Right lobe of liver (tissue), 6 donors: ENCODE measurements around the gene CDH13. TPM values are rescaled to one million over a fixed set of nuclear protein-coding genes. Genes with fewer than 3 reads are reported as not detected.

Experiments used
- ATAC-seq, 4 donors: fragments of 200-7000 bp; cut with Tn5 transposase; one replicate each; pipeline ENCODE4 v1.9.1; 2020; ENCODE audit warnings: mild to moderate bottlenecking in 4 of 4, moderate library complexity in 4 of 4
- DNase-seq, 3 donors: peaks; one replicate each; pipeline ENCODE4 v3.0.0-alpha.2; 2020
- H3K27ac ChIP-seq, 3 donors: fragments of 200-600 bp; one replicate each; pipeline ENCODE4 v1.8.0; 2022
- H3K27me3 ChIP-seq, 2 donors: fragments of 200-600 bp; one replicate each; pipeline ENCODE4 v1.8.0; 2022
- H3K36me3 ChIP-seq, 4 donors: fragments of 200-600 bp; sonication (generic) in 1 of 4; one replicate each; pipeline versions ENCODE4 v1.5.1 to v1.8.0; 2017 to 2022; ENCODE audit warnings: control low read depth in 1 of 4
- H3K4me1 ChIP-seq, 4 donors: fragments of 200-600 bp; sonication (generic) in 1 of 4; one replicate each; pipeline versions ENCODE4 v1.5.1 to v1.8.0; 2017 to 2022; ENCODE audit warnings: control low read depth in 1 of 4
- H3K4me3 ChIP-seq, 3 donors: fragments of 200-600 bp; one replicate each; pipeline ENCODE4 v1.8.0; 2022
- H3K9me3 ChIP-seq, 4 donors: fragments of 200-600 bp; sonication (generic) in 1 of 4; one replicate each; pipeline versions ENCODE4 v1.5.1 to v1.8.0; 2017 to 2022; ENCODE audit warnings: control low read depth in 1 of 4
- POLR2A ChIP-seq: fragments of 450-650 bp; IDR thresholded peaks from one replicate; pipeline ENCODE4 v1.6.1; 2017; ENCODE audit warnings: antibody characterized with exemption, mild to moderate bottlenecking
- WGBS: methylation state at CpG from one replicate; pipeline ENCODE4 v1.1.6; 2018; ENCODE audit warnings: low coverage, low lambda C conversion rate; ENCODE audit not compliant: insufficient coverage; ENCODE audit errors: missing lambda C conversion rate; 5-methylcytosine and 5-hydroxymethylcytosine counted together
- intact Hi-C, 2 donors: fragments of 100-400 bp; cut with DNase I; formaldehyde crosslinking; loops; one replicate each; pipeline versions ENCODE4 v1.11.2 to v1.14.1; 2022
- total RNA-seq, 6 experiments: library from RNA; depleted of rRNA in 2 of 6; stranded (reverse); fragments of >200 nt in 2 of 6; fragmentation: NEBNext Ultra II Directional in 3 of 6; extraction: Animal tissue kit (Norgen Biotek cat#: 25700) in 3 of 6; gene quantifications; one replicate each; pipeline versions ENCODE4 v1.1.0 to v1.2.4, GENCODE V29; 2016 to 2023
- TF ChIP-seq, protein P1 (sequence below), 4 donors: fragments of 200-600 bp in 3 of 4; fragments of 450-650 bp in 1 of 4; IDR thresholded peaks; one replicate each; pipeline versions ENCODE4 v1.5.1 to v1.8.0; 2016 to 2022; ENCODE audit warnings: antibody characterized with exemption in 4 of 4, mild to moderate bottlenecking in 2 of 4
- donor health status: DM: no; HTN: yes; CAD: no.
- donor health status: DM: no; HTN: no; CAD: no.
- donor health status: DM: no; HTN: no; CAD: no.
- donor health status: DM: no; HTN: yes; CAD: no.
- donor health status: DM: no; HTN: yes; CAD: no.

CDH13 gene
- total RNA-seq, 6 experiments from 2014 or later = 0.13 to 4.6 (median 0.49) TPM

DNA sequence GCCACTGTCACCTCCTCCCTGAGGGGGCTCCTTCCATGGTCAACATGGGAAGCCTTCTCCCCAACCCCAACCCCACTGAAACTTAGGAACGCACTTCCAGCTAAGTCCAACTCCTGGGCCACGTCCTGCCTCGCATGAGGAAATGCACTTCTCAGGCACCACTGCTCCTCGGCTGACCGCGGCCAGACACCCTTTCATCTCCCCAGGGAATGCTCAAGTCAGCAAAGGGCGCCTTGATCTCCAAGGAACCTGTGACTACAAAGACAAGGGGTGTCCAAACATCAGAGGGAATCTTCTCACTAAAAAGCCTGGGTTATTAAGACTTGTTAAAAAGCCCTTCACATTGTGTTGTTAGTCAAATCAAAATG lies 1056.1 kb downstream of the CDH13 start:
- no peak overlapping the region for H3K27ac ChIP-seq
- no peaks in the 10 kb centered on the region for H3K36me3 ChIP-seq
- no peaks in the 10 kb centered on the region for H3K9me3 ChIP-seq
- ATAC-seq (no peak), DNase-seq (no peak)
- no peaks in the 10 kb centered on the region for H3K4me1 ChIP-seq
- intact Hi-C loops = no loop called here
- 28% methylated on average over 7 of the region's 7 CpGs for WGBS
- H3K27me3 ChIP-seq = no peaks in the 10 kb centered on the region
- TF ChIP-seq, protein P1, sequence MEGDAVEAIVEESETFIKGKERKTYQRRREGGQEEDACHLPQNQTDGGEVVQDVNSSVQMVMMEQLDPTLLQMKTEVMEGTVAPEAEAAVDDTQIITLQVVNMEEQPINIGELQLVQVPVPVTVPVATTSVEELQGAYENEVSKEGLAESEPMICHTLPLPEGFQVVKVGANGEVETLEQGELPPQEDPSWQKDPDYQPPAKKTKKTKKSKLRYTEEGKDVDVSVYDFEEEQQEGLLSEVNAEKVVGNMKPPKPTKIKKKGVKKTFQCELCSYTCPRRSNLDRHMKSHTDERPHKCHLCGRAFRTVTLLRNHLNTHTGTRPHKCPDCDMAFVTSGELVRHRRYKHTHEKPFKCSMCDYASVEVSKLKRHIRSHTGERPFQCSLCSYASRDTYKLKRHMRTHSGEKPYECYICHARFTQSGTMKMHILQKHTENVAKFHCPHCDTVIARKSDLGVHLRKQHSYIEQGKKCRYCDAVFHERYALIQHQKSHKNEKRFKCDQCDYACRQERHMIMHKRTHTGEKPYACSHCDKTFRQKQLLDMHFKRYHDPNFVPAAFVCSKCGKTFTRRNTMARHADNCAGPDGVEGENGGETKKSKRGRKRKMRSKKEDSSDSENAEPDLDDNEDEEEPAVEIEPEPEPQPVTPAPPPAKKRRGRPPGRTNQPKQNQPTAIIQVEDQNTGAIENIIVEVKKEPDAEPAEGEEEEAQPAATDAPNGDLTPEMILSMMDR (IDR thresholded peaks at IDR 0.05) = no peak
- no peak overlapping the region for H3K4me3 ChIP-seq

DNA sequence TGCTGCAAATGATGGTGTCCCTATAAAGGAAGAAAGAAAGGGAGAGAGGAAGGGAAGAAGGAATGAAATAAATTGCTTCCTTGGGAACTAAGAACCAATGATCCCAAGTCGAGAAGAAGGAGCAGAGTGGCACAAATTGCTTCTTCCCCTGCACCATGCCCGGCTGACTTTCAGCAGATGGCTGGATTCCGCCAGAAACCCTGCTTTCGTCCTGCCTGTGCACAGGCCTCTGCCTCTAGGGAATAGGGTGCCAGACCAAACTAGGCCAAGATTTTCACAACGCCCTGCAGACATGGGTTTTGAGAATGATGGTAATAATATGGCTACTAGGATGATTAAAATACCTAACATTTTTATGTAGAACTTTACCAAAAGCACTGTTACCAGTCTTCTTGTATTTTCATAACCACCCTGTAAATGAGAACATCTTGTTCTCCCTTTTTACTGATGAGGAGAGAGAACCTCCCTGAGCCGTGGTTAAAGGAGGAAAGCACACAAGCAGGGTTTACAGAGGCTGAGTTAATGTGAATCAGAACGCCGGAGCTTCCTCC lies 1058.9 kb downstream of the CDH13 start:
- Histone ChIP-seq H3K4me1 (no peaks in the 10 kb centered on the region), H3K27ac (no peak overlapping the region), H3K9me3 (no peaks in the 10 kb centered on the region), H3K27me3 (no peaks in the 10 kb centered on the region), H3K4me3 (no peak overlapping the region), H3K36me3 (no peaks in the 10 kb centered on the region)
- DNase-seq (no peak), ATAC-seq (no peak)
- intact Hi-C loops = no loop called here
- no peak for TF ChIP-seq POLR2A
- 65% methylated on average over 6 of the region's 8 CpGs for WGBS

DNA sequence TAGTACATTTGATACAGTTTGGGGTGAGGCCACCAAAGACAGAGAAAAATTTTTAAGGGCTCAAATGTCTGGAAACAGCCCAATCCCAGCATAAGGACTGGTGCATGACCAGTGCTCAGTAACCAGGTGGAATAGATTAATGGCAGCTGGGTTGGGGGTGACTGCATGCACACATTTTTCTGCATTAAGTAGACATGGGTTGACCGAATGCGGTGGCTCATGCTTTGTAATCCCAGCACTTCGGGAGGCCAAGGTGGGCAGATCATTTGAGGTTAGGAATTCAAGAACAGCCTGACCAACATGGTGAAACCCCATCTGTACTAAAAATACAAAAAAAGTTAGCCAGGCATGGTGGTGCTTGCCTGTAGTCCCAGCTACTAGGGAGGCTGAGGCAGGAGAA lies 1060.0 kb downstream of the CDH13 start:
- Histone ChIP-seq H3K27ac (no peak overlapping the region), H3K9me3 (no peaks in the 10 kb centered on the region), H3K4me3 (no peak overlapping the region), H3K27me3 (no peaks in the 10 kb centered on the region), H3K4me1 (no peaks in the 10 kb centered on the region), H3K36me3 (no peaks in the 10 kb centered on the region)
- ATAC-seq = no peak
- intact Hi-C loops = no loop called here
- WGBS = 61% methylated on average over 3 of the region's 3 CpGs
- TF ChIP-seq POLR2A = no peak
- TF ChIP-seq, protein P1 (IDR thresholded peaks at IDR 0.05) = no peak
- no peak for DNase-seq

DNA sequence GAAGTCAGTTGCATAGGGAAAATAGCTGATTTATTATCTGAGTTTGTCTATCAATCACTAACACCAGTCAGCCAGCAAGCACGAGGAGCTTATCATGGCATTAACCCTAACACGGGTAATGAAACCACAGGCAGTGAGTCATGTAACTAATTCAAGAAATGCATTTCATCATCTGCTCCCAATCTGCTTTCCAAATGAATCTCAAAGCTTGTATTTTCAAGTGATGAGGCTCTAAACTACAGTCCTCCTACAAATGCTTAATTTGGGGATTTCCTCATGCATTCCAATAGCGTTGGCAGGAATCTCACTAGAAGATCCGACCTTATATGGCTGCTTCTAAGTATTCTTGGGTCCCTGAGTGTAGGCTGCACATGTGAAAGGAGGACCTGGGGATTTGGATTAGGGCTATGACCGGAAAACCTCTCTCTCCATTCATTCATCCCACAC lies 1062.6 kb downstream of the CDH13 start:
- DNase-seq (no peak), ATAC-seq (peak in 1 of 4 donors; percentile 37)
- TF ChIP-seq, protein P1 (IDR thresholded peaks at IDR 0.05) = no peak
- TF ChIP-seq POLR2A = no peak
- 32% methylated on average over 5 of the region's 5 CpGs for WGBS
- Histone ChIP-seq H3K9me3 (no peaks in the 10 kb centered on the region), H3K4me1 (no peaks in the 10 kb centered on the region), H3K4me3 (no peak overlapping the region), H3K36me3 (no peaks in the 10 kb centered on the region), H3K27ac (no peak overlapping the region), H3K27me3 (no peaks in the 10 kb centered on the region)
- intact Hi-C loops = no loop called here

DNA sequence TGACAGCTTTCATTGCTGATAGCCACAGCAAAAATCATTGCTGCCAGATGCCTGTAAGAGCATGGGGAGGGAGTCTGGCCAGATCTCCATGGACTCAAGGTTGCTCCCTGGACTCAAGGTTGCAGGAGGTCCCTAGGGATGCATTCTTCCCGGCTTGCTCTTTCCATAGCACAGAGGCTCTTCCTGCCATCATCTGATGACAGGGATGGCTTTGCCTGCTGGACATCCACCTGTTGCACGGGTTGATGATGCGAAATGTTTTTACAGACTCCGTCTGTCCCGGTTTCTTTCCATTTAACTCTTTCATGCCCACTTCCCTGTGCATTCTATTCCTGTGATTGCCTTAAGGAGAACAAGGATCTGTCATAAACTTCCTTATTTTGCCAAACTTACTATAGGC lies 1065.5 kb downstream of the CDH13 start:
- Histone ChIP-seq H3K27me3 (no peaks in the 10 kb centered on the region), H3K4me1 (no peaks in the 10 kb centered on the region), H3K27ac (no peak overlapping the region), H3K4me3 (no peak overlapping the region), H3K9me3 (no peaks in the 10 kb centered on the region), H3K36me3 (no peaks in the 10 kb centered on the region)
- DNase-seq = no peak
- no peak for ATAC-seq
- intact Hi-C loops = no loop called here
- 19% methylated on average over 4 of the region's 5 CpGs for WGBS
- TF ChIP-seq, protein P1 (IDR thresholded peaks at IDR 0.05) = no peak
- no peak for TF ChIP-seq POLR2A
